Transverse colon (tissue), 4 donors: ENCODE measurements around the gene XYLT2.

Experiments used
- CTCF ChIP-seq, 5 experiments: fragments of 200-600 bp in 3 of 5; fragments of 450-650 bp in 2 of 5; sonication (generic) in 3 of 5; IDR thresholded peaks; 1 replicate in 2 of 5; 2 replicates in 3 of 5; pipeline ENCODE4 v1.5.1; 2016 to 2017; ENCODE audit warnings: antibody characterized with exemption in 5 of 5, inconsistent platforms in 3 of 5, mild to moderate bottlenecking in 2 of 5, moderate library complexity in 1 of 5
- EP300 ChIP-seq: sonication (generic); formaldehyde crosslinking; IDR thresholded peaks from one replicate; pipeline ENCODE4 v1.6.1; 2017; ENCODE audit warnings: antibody characterized with exemption, low read depth
- POLR2A ChIP-seq: fragments of 450-650 bp; IDR thresholded peaks from one replicate; pipeline ENCODE4 v1.6.1; 2016; ENCODE audit warnings: antibody characterized with exemption, mild to moderate bottlenecking, moderate library complexity
- POLR2AphosphoS5 ChIP-seq, 3 donors: sonication (generic); formaldehyde crosslinking; IDR thresholded peaks; one replicate each; pipeline ENCODE4 v1.6.1; 2016; ENCODE audit warnings: antibody characterized with exemption in 3 of 3

GRCh38 chr17:50355336-50355700 is 9.4 kb downstream of the XYLT2 start:
- TF ChIP-seq CTCF (IDR thresholded peaks at IDR 0.05) (no peak), POLR2A (no peak), POLR2AphosphoS5 (IDR thresholded peaks at IDR 0.05) (no peak), EP300 (no peak)
